ENCODE measurements around the gene CTDP1.

Gene CTDP1

GRCh38 chr18:79786304-79786703, 106.7 kb downstream of the CTDP1 start:
- no peak for DNase-seq

DNA sequence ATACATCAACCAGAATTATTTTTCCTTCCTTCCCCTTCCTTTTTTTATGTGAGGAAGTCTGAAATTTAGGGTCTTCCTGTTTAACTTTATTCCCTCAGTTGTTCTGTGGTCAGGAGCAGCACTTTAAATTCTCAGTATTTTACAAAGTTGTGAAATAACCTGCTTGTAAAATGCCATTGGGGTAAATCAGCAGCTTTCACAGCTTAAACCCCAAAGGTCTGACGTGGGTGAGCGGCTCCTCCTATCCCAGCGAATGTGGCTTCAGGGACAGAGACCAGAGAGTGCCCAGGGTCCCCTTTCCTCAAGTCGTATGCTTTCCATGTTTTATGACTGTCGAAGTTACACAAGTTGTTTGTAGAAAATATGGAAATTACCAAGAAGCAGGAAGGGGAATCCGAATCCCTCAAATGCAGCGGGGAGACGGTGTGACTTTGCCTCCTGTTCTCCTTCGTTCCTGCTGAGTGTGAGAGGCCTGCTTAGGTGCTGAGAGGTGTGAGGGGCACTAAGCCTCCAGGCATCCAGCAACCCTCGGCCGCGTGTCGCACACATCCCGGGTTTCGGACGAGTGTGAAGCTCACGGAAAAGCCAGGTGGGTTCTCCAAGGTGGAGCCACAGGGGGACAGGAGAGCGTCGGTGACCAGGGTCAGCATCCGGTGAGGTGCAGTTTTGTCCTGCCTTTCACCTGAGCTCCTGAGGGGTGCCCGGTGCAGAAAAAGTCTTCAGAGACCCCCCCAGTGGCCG, 107.4 kb downstream of the CTDP1 start:
- no peak for DNase-seq

- DNase-seq = no peak
These were observed 107.9 kb downstream of the CTDP1 start for GRCh38 chr18:79787527-79787864.

DNA sequence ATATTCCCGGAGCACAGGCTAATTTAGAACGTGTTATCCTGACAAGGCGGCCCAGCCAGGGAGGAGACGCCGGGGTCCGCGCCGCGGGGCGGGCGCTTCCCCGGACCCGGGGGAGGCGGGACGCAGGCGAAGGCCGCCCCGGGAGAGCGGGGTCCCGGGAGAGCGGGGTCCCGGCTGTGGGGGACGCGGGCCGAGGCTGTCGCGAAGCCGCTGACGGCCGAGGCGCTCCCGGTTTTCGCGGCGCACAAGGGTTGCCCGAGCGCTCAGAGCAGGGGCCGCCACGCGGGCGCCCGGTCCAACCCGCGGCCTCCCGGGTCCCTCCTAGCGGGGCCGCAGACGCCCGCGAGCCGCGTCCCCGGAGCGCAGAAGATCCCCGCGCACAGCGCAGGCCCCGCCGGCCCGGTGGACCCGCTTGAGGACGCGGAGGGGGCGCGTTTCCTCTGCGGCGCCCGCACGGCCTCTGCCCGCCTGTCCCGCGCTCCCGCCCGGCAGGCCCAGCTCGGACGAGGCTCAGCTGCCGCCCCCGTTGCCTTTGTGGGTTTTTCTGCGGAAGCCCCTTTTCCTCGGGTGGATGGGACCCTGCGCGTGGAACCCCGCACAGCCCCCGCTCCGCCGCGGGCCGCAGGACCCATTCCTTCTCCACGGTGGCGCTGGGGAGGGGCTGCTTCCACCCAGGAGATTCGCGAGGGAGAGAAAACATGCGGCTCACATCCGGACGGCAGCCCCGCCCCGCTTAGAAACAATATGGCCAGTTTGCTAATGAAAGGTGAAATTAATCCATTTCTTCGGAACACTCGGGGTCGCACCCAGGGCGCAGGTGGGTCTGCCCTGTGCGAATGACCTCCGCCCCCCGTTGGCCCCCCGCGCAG, 108.5 kb downstream of the CTDP1 start:
- no peak for DNase-seq

- DNase-seq = no peak
These were observed 109.1 kb downstream of the CTDP1 start for GRCh38 chr18:79788734-79789085.

DNA sequence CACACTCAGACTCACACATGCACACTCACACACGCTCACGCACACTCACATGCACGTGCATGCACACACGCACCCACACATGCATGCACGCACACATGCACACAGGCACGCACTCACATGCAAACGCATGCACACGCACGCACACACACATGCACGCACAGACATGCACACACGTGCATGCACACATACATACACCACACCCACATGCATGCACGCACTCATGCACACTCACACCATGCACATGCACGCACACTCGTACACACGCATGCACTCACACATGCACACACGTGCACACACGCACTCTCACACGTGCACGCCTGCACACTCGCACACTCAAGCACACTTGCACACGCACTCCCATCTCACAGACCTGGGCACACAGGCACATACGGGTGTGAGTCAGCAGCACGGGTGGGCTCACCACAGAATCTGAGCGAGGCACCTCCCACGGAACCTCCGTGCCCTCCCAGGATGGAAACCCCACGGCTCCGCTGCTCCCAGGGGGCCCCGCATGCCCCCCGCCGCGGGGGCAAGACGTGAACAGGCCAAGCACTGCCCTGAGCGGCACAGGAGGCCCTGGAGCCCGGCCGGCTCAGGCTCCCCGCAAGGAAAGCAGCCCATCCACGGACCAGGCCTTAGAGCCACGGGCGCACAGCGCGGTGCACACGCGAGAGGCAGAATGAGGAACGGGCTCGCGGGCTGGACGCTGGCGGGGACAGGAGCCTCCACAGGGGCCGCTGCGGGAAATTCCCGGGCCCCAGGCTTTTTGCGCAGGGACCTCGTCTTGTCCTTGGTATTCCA, 109.7 kb downstream of the CTDP1 start:
- no peak for DNase-seq

- no peak for DNase-seq
These were observed 110.6 kb downstream of the CTDP1 start for GRCh38 chr18:79789901-79790890.

- no peak for DNase-seq
These were observed 111.7 kb downstream of the CTDP1 start for GRCh38 chr18:79790996-79791972.

- no peak for DNase-seq
These were observed 112.7 kb downstream of the CTDP1 start for GRCh38 chr18:79792096-79792987.

- DNase-seq = no peak
These were observed 113.4 kb downstream of the CTDP1 start for GRCh38 chr18:79792988-79793355.

DNA sequence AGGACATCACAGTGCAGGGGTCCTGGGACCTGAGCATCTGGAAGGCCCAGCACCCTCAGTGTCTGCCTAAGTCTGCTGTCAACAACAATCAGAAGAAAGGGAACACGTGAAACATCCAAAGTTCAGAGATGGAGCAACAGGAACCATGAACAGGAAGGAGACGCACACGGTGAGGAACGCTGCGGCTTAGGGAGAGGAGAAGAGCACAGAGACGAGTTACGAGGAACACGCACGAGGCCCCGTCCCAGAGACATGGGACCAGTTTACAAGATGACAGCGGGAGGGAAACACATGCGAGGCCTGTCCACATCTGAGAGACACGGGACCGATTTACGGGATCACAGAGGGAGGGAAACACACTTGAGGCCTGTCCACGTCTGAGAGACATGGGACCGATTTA, 115.2 kb downstream of the CTDP1 start:
- DNase-seq = no peak

- no peak for DNase-seq
These were observed 115.8 kb downstream of the CTDP1 start for GRCh38 chr18:79795446-79795845.

- no peak for DNase-seq
These were observed 116.4 kb downstream of the CTDP1 start for GRCh38 chr18:79796016-79796415.

- DNase-seq = no peak
These were observed 117.2 kb downstream of the CTDP1 start for GRCh38 chr18:79796531-79797405.

DNA sequence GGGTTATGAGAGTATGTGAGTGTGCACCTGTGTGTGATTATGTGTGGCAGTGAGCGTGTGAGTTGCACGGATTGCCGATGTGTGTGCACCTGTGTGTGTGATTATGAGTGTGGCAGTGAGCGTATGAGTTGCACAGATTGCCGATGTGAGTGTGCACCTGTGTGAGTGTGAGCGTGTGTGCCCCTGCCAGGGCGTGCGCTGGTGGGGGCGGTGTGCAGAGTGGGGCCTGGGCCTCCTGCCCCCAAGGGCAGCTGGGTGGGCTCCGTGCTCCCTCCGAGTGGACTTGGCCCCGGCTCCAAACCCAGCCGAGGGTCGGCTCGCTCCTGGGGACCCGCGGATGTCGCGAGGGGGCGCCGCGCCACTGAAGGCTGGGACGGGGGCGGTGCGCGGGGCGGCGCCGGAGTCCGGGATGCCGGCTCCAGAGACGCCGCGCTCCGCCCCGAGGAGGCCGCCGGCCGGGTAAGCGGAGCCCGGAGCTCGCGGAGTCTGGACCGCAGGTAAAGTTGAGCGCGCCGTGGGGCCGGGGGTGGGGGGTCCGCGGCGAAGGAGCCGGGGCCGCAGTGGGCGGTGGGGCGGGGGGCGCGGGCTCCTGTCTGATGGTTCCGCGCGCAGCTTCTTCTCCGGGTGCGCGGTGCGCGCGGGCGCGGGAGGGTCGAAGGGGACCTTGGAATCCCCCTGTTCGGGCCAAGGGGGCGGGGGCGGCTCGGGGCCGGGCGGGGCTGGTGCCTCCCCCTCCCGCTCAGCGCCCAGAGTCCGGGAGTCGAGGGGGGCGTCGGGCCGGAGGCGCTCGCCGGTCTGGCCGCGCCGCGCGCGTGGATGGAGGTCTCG, 118.1 kb downstream of the CTDP1 start, which contains the start of gene KCNG2:
Gene KCNG2, plus strand, starts transcription at position 421 of the 828 bp plus-strand sequence. CDS start 65,730 bp downstream, outside the sequence.
- peak; percentile 3 for DNase-seq

GRCh38 chr18:79798346-79798998, 118.9 kb downstream of the CTDP1 start:
- DNase-seq = no peak

DNA sequence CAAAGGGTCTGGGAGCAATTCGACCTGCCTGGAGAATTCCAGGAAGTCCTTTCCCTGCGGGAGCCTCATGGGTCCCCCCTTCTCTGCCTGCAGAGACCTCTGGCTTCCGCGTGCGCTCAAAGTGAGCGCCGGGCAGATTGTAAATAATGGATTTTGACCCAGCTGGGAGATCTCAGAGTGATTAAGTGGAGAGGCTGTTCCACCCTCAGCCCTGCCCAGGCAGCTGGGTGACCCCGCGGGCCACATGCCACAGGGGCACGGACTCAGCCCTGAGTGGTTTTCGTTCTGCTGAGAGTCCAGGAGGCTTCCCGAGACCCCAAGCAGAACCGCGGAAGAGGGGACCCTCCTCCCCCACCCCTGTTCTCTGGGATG, 119.4 kb downstream of the CTDP1 start:
- DNase-seq = no peak

Data from stimulated activated CD4-positive, alpha-beta T cell treated with anti-CD3 and anti-CD28 coated beads, Interleukin-12 subunit alpha, Interleukin-12 subunit beta, amount 100 ng/mL, for 4 hours (primary cell).